Measurements from ENCODE around the gene SYNGAP1. TPM values are rescaled to one million over a fixed set of nuclear protein-coding genes. Genes with fewer than 3 reads are reported as not detected.
A peak's percentile ranks its signal among the peaks of the same experiment; 100 is the strongest.

SYNGAP1 gene
- total RNA-seq, 3 donors from 2014 or later (not counting 1 experiment from before 2014, with no cell fraction given): 43.5 to 61.6 (median 55.8) TPM

GRCh38 chr6:33427585-33428223, 7.8 kb downstream of the SYNGAP1 start:
- TF ChIP-seq, protein P1, sequence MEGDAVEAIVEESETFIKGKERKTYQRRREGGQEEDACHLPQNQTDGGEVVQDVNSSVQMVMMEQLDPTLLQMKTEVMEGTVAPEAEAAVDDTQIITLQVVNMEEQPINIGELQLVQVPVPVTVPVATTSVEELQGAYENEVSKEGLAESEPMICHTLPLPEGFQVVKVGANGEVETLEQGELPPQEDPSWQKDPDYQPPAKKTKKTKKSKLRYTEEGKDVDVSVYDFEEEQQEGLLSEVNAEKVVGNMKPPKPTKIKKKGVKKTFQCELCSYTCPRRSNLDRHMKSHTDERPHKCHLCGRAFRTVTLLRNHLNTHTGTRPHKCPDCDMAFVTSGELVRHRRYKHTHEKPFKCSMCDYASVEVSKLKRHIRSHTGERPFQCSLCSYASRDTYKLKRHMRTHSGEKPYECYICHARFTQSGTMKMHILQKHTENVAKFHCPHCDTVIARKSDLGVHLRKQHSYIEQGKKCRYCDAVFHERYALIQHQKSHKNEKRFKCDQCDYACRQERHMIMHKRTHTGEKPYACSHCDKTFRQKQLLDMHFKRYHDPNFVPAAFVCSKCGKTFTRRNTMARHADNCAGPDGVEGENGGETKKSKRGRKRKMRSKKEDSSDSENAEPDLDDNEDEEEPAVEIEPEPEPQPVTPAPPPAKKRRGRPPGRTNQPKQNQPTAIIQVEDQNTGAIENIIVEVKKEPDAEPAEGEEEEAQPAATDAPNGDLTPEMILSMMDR (IDR thresholded peaks at IDR 0.05): no peak
- 0% methylated on average over 62 of the region's 79 CpGs for WGBS (ENCODE audit: insufficient coverage)
- H3K4me1 Mint-ChIP-seq: peaks cover 71 to 90% of the 10 kb centered on the region in 2 donors
- peak overlapping the region; percentile 88 to 92 for H3K27ac Mint-ChIP-seq
- no peaks in the 10 kb centered on the region for H3K9me3 Mint-ChIP-seq
- ATAC-seq (peak; percentile 8 to 17 (median 9)), DNase-seq (peak; percentile 67 to 79)
- Histone ChIP-seq H3K27me3 (ENCODE audit: control insufficient read depth, insufficient read depth, low read length) (no peaks in the 10 kb centered on the region), H3K9me3 (ENCODE audit: control insufficient read depth, insufficient read depth, low read length) (no peaks in the 10 kb centered on the region), H3K36me3 (ENCODE audit: control insufficient read depth, insufficient read depth, low read length) (no peaks in the 10 kb centered on the region), H3K4me3 (ENCODE audit: low read length) (peak overlapping the region; percentile 48), H3K27ac (ENCODE audit: low read length) (peak overlapping the region; percentile 89), H3K4me1 (ENCODE audit: control insufficient read depth, insufficient read depth, low read length) (peaks cover 77% of the 10 kb centered on the region)
- peak overlapping the region; percentile 90 for H3K4me3 Mint-ChIP-seq
- H3K27me3 Mint-ChIP-seq (ENCODE audit: low read depth in 2 of 2): no peaks in the 10 kb centered on the region
- no peaks in the 10 kb centered on the region for H3K36me3 Mint-ChIP-seq
- intact Hi-C loops (cut with micrococcal nuclease): loop anchor here (1.0 to 2.0 kb wide), 4 partner anchors 9 to 37 kb away; partner anchors contain the start of genes CUTA, KIFC1, PHF1 and ZBTB9

DNA sequence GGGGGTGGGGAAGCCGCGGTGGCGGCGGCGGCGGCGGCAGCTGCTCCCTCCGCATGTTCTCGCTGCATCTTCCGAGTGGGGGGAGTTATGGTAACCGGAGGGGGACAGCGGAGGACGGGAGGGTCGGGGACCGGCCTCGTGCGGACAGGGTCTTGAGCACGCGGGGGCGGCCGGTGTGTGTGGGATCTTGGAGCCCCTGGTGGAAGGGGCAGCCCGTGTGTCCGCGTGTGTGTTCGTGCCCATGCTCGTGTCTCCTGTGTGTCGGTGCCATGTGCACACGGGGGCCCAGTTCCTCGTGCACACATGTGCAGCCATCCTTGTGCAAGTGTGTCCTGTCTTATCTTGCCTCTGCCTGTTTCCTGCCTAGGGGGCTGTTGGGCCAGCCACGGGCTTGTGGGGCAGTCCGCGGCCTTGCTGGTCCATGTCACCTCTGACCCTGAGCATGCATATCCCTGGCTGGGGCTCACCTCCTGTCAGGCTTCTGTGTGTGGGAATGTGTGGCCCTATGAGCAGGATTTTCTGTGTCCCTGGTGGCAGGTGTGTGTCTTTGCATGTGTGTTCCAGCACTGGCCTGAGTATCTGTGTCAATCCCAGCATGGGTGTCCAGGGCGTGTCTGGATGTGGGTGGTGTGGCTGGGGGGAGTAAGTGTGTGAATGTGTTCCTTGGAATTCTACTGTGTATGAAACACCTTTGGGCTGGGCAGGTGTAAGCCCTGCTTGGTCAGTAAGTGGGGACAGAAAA, 8.5 kb downstream of the SYNGAP1 start:
- Histone ChIP-seq H3K4me1 (ENCODE audit: control insufficient read depth, insufficient read depth, low read length) (peaks cover 82% of the 10 kb centered on the region), H3K27ac (ENCODE audit: low read length) (peak overlapping the region; percentile 73), H3K9me3 (ENCODE audit: control insufficient read depth, insufficient read depth, low read length) (no peaks in the 10 kb centered on the region), H3K27me3 (ENCODE audit: control insufficient read depth, insufficient read depth, low read length) (no peaks in the 10 kb centered on the region), H3K36me3 (ENCODE audit: control insufficient read depth, insufficient read depth, low read length) (no peaks in the 10 kb centered on the region), H3K4me3 (ENCODE audit: low read length) (peak overlapping the region; percentile 41)
- ATAC-seq: no peak
- intact Hi-C loops (cut with micrococcal nuclease): loop anchor here (2.0 kb wide), 1 partner anchor 26 kb away; the partner anchor contains the start of gene ZBTB9
- Mint-ChIP-seq H3K36me3 (no peaks in the 10 kb centered on the region), H3K9me3 (no peaks in the 10 kb centered on the region), H3K4me3 (peak overlapping the region; percentile 91), H3K27ac (peak overlapping the region; percentile 88 to 92), H3K27me3 (ENCODE audit: low read depth in 2 of 2) (no peaks in the 10 kb centered on the region), H3K4me1 (peaks cover 77 to 93% of the 10 kb centered on the region in 2 donors)
- WGBS (ENCODE audit: insufficient coverage): 6% methylated on average over 32 of the region's 33 CpGs
- DNase-seq: peak; percentile 31 to 65
- TF ChIP-seq, protein P1 (IDR thresholded peaks at IDR 0.05): peak; percentile 33

- Mint-ChIP-seq H3K27ac (peak overlapping the region; percentile 88 to 92), H3K9me3 (no peaks in the 10 kb centered on the region), H3K4me3 (peak overlapping the region; percentile 91), H3K27me3 (ENCODE audit: low read depth in 2 of 2) (no peaks in the 10 kb centered on the region), H3K4me1 (peaks cover 74 to 92% of the 10 kb centered on the region in 2 donors), H3K36me3 (no peaks in the 10 kb centered on the region)
- TF ChIP-seq, protein P1 (IDR thresholded peaks at IDR 0.05): no peak
- ATAC-seq (no peak), DNase-seq (peak in 1 of 2 donors; percentile 33)
- WGBS (ENCODE audit: insufficient coverage): 75% methylated on average over 5 of the region's 5 CpGs
- intact Hi-C loops (cut with micrococcal nuclease): loop anchor here (2.0 kb wide), 1 partner anchor 26 kb away; the partner anchor contains the start of gene ZBTB9
- Histone ChIP-seq H3K27ac (ENCODE audit: low read length) (peak overlapping the region; percentile 73), H3K4me3 (ENCODE audit: low read length) (no peak overlapping the region), H3K9me3 (ENCODE audit: control insufficient read depth, insufficient read depth, low read length) (no peaks in the 10 kb centered on the region), H3K27me3 (ENCODE audit: control insufficient read depth, insufficient read depth, low read length) (no peaks in the 10 kb centered on the region), H3K36me3 (ENCODE audit: control insufficient read depth, insufficient read depth, low read length) (no peaks in the 10 kb centered on the region), H3K4me1 (ENCODE audit: control insufficient read depth, insufficient read depth, low read length) (peaks cover 82% of the 10 kb centered on the region)
These were observed 9.3 kb downstream of the SYNGAP1 start for GRCh38 chr6:33428966-33429749.
